ENCODE data around the gene KIF5C. TPM values are rescaled to one million over a fixed set of nuclear protein-coding genes. Genes with fewer than 3 reads are reported as not detected.

The KIF5C gene
- total and polyA plus RNA-seq, 2 of the 13 experiments (the other 11 are each of a cell fraction or from before 2014, with no cell fraction given): 0.15 to 0.20 TPM

GRCh38 chr2:148866091-148866490, 8.9 kb upstream of the KIF5C start:
- 7% methylated on average over 4 of the region's 4 CpGs for WGBS (ENCODE audit: low lambda C conversion rate)
- no peak for FAIRE-seq

More at GRCh38 chr2:148866091-148866490, 8.9 kb upstream of the KIF5C start:
- ATAC-seq: no peak
- H3K27me3 ChIP-seq (ENCODE audit: control insufficient read depth in 1 of 2, insufficient read depth in 2 of 2, low read length in 2 of 2): peaks cover 0 to 18% of the 10 kb centered on the region in 2 experiments; a peak in 3 of 5 replicates
- H3K9ac ChIP-seq (ENCODE audit: insufficient read depth, low read depth, low read length): no peak overlapping the region
- no peaks in the 10 kb centered on the region for H3K9me3 ChIP-seq (ENCODE audit: low read length)
- no peaks in the 10 kb centered on the region for H3K36me3 ChIP-seq (replicated peaks in 1 of 2; ENCODE audit: control insufficient read depth in 1 of 2, insufficient read depth in 2 of 2, low read length in 2 of 2)
- no peak overlapping the region for H2AFZ ChIP-seq (ENCODE audit: low read length)
- in situ Hi-C loops (cut with HindIII; ENCODE audit: extremely low pct_ligation_motif_present, low pct_unique_long_range_greater_than_20kb) (no loop called here), intact Hi-C loops (cut with micrococcal nuclease; ENCODE audit: unreplicated experiment) (no loop called here)
- ChIA-PET CTCF (ENCODE audit: low intra/inter-chr PET ratio, low total read pairs) (no interaction called here), POLR2A (no interaction called here)
- 0 out of 2 replicates have a peak, but pooled peaks cover 9% of the 10 kb centered on the region for H3K4me1 ChIP-seq (ENCODE audit: insufficient read depth, low read length)
- TF ChIP-seq SNAPC5 (CRISPR knock-in tag; IDR thresholded peaks at IDR 0.05; ENCODE audit: borderline replicate concordance): no peak
- peak; percentile 91 for TF ChIP-seq LCORL (IDR thresholded peaks at IDR 0.05)
- TF ChIP-seq LCORL (CRISPR knock-in tag; IDR thresholded peaks at IDR 0.05): no peak
- TF ChIP-seq PTBP1 (IDR thresholded peaks at IDR 0.05; ENCODE audit: low read depth, low read length, poor library complexity, severe bottlenecking): no peak
- TF ChIP-seq ARNT (IDR thresholded peaks at IDR 0.05): no peak
- no peak for TF ChIP-seq ELK4 (CRISPR knock-in tag; IDR thresholded peaks at IDR 0.05; ENCODE audit: borderline replicate concordance)
- TF ChIP-seq ZBTB37 (CRISPR knock-in tag; IDR thresholded peaks at IDR 0.05): no peak
- no peak for TF ChIP-seq KDM6A (CRISPR knock-in tag; IDR thresholded peaks at IDR 0.05; ENCODE audit: low read depth)
- TF ChIP-seq ZSCAN22 (CRISPR knock-in tag; IDR thresholded peaks at IDR 0.05): no peak
- no peaks in the 10 kb centered on the region for H4K20me1 ChIP-seq (ENCODE audit: insufficient read depth, low read length)
- DNase-seq (ENCODE audit: low spot score): no peak
- H3K27ac ChIP-seq (ENCODE audit: extremely low read length, insufficient read depth, low read length): no peak overlapping the region
- H3K79me2 ChIP-seq (ENCODE audit: insufficient read depth, low read length): no peaks in the 10 kb centered on the region
- H3K4me2 ChIP-seq (ENCODE audit: low read depth, low read length): no peak overlapping the region
- H3K4me3 ChIP-seq (replicated peaks in 1 of 3; ENCODE audit: insufficient read depth in 1 of 3, low read depth in 2 of 3, low read length in 3 of 3): no peak overlapping the region
- BruUV-seq (replicated peaks): no TSS peak
